SHP77 treated with DMSO at 0.1 percent for 48 hours (cell line): Measurements from ENCODE around the gene TMEM201.
"Not testable (repeated sequence)": the region's sequence is repeated elsewhere in the genome, so short reads cannot be mapped to it uniquely, and the experiment has no call there.

Experiments used
- DNase-seq: peaks from one replicate; lab custom pipeline; 2025; lab: John Stamatoyannopoulos, UW

The TMEM201 gene

GRCh38 chr1:9621032-9621431, 32.3 kb downstream of the TMEM201 start:
- no peak for DNase-seq

GRCh38 chr1:9624081-9624480, 35.4 kb downstream of the TMEM201 start:
- no peak for DNase-seq

- not testable (repeated sequence) for DNase-seq
Observed at GRCh38 chr1:9625030-9625429, 36.3 kb downstream of the TMEM201 start.

GRCh38 chr1:9626201-9626608, 37.5 kb downstream of the TMEM201 start:
- DNase-seq: no peak

- DNase-seq: no peak
Observed at GRCh38 chr1:9628541-9629444, 40.1 kb downstream of the TMEM201 start.

GRCh38 chr1:9629445-9630201, 40.9 kb downstream of the TMEM201 start:
- no peak for DNase-seq

- no peak for DNase-seq
Observed at GRCh38 chr1:9630331-9631111, 41.8 kb downstream of the TMEM201 start.

GRCh38 chr1:9631613-9632012, 42.9 kb downstream of the TMEM201 start:
- DNase-seq: no peak

GRCh38 chr1:9633493-9633892, 44.8 kb downstream of the TMEM201 start:
- DNase-seq: no peak

GRCh38 chr1:9634582-9634981, 45.9 kb downstream of the TMEM201 start:
- DNase-seq: no peak

- DNase-seq: no peak
Observed at GRCh38 chr1:9639227-9639626, 50.5 kb downstream of the TMEM201 start.

- DNase-seq: no peak
Observed at GRCh38 chr1:9643351-9644256, 54.9 kb downstream of the TMEM201 start.

- DNase-seq: no peak
Observed at GRCh38 chr1:9646037-9646436, 57.3 kb downstream of the TMEM201 start.

GRCh38 chr1:9648171-9648570, 59.5 kb downstream of the TMEM201 start:
- DNase-seq: no peak

GRCh38 chr1:9649769-9650168, 61.1 kb downstream of the TMEM201 start:
- DNase-seq: no peak

GRCh38 chr1:9651220-9651564, 62.5 kb downstream of the TMEM201 start:
- no peak for DNase-seq

- DNase-seq: no peak
Observed at GRCh38 chr1:9651565-9652378, 63.1 kb downstream of the TMEM201 start, which contains the start of gene PIK3CD. Gene PIK3CD (plus strand): TSS chr1:9651731. CDS start chr1:9710456, 58,725 bp downstream.

- DNase-seq: no peak
Observed at GRCh38 chr1:9652379-9653209, 63.9 kb downstream of the TMEM201 start.

GRCh38 chr1:9653210-9653490, 64.4 kb downstream of the TMEM201 start:
- no peak for DNase-seq
